ENCODE data around the gene CLIP1. TPM values are rescaled to one million over a fixed set of nuclear protein-coding genes. Genes with fewer than 3 reads are reported as not detected.

CLIP1 gene
- total and polyA plus RNA-seq, 2 of the 8 experiments (the other 6 are each of a cell fraction or from before 2014, with no cell fraction given) = 19.0 to 27.6 TPM

- TF ChIP-seq SAP30 (IDR thresholded peaks at IDR 0.05; ENCODE audit: insufficient read depth, insufficient replicate concordance, low read length) = no peak
- no peak for TF ChIP-seq JUND (IDR thresholded peaks at IDR 0.05; ENCODE audit: low read length)
- no peak for TF ChIP-seq JUN (IDR thresholded peaks at IDR 0.05; ENCODE audit: low read depth, low read length)
- no peak for TF ChIP-seq ATF2 (IDR thresholded peaks at IDR 0.05; ENCODE audit: low read length)
- no peak for TF ChIP-seq KDM1A (IDR thresholded peaks at IDR 0.05; ENCODE audit: borderline replicate concordance, low read length)
- peak; percentile 99 for TF ChIP-seq PHF8 (conservative IDR thresholded peaks at IDR 0.05; ENCODE audit: low read depth, low read length)
- TF ChIP-seq POU5F1 (IDR thresholded peaks at IDR 0.05; ENCODE audit: low read depth, low read length) = no peak
- no peak for TF ChIP-seq SUZ12 (IDR thresholded peaks at IDR 0.05; ENCODE audit: low read length)
- TF ChIP-seq ZNF274 (IDR thresholded peaks at IDR 0.05; ENCODE audit: borderline replicate concordance, extremely low read depth, low read length) = no peak
- TF ChIP-seq CHD2 (IDR thresholded peaks at IDR 0.05; ENCODE audit: low read length) = no peak
- no peak for TF ChIP-seq CTBP2 (IDR thresholded peaks at IDR 0.05; ENCODE audit: borderline replicate concordance, insufficient read depth, insufficient read length, low read length)
- TF ChIP-seq CBX5 (IDR thresholded peaks at IDR 0.05; ENCODE audit: low read depth, low read length) = no peak
- no peak for TF ChIP-seq RXRA (IDR thresholded peaks at IDR 0.05; ENCODE audit: insufficient read depth, low read depth, low read length)
- TF ChIP-seq RBBP5 (IDR thresholded peaks at IDR 0.05; ENCODE audit: borderline replicate concordance, low read depth, low read length) = peak; percentile 77; the same call in 1 of the 2 replicates
- TF ChIP-seq MAFK (IDR thresholded peaks at IDR 0.05; ENCODE audit: low read depth, low read length) = no peak
- TF ChIP-seq GTF2F1 (IDR thresholded peaks at IDR 0.05; ENCODE audit: borderline replicate concordance, low read depth, low read length) = no peak; the same call in 1 of the 2 replicates
- TF ChIP-seq POLR2A (IDR thresholded peaks at IDR 0.05; ENCODE audit: control extremely low read depth in 1 of 2, low read depth in 2 of 2, low read length in 2 of 2) = peak; percentile 96 to 97
- TF ChIP-seq RFX5 (IDR thresholded peaks at IDR 0.05; ENCODE audit: borderline replicate concordance, low read depth, low read length) = no peak
- TF ChIP-seq, protein P1, sequence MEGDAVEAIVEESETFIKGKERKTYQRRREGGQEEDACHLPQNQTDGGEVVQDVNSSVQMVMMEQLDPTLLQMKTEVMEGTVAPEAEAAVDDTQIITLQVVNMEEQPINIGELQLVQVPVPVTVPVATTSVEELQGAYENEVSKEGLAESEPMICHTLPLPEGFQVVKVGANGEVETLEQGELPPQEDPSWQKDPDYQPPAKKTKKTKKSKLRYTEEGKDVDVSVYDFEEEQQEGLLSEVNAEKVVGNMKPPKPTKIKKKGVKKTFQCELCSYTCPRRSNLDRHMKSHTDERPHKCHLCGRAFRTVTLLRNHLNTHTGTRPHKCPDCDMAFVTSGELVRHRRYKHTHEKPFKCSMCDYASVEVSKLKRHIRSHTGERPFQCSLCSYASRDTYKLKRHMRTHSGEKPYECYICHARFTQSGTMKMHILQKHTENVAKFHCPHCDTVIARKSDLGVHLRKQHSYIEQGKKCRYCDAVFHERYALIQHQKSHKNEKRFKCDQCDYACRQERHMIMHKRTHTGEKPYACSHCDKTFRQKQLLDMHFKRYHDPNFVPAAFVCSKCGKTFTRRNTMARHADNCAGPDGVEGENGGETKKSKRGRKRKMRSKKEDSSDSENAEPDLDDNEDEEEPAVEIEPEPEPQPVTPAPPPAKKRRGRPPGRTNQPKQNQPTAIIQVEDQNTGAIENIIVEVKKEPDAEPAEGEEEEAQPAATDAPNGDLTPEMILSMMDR (IDR thresholded peaks at IDR 0.05; ENCODE audit: control extremely low read depth in 1 of 3, insufficient read depth in 1 of 3, low read depth in 1 of 3, low read length in 3 of 3) = no peak
Measured at GRCh38 chr12:122225683-122226365, 196.6 kb downstream of the CLIP1 start, which contains the start of gene DIABLO (continued).

Measured in H1 (cell line).